Measurements from ENCODE around the gene RPP38. TPM values are rescaled to one million over a fixed set of nuclear protein-coding genes. Genes with fewer than 3 reads are reported as not detected.

Gene RPP38
- total RNA-seq, 2 experiments from 2014 or later, result 27.8 to 28.5 TPM

Other genes with a start within 250 kb of the RPP38 start
- 10 to 100 TPM; 43.8 to 46.0 TPM for gene SUV39H2, start 218.5 kb upstream of the RPP38 start, total RNA-seq
- 10 to 100 TPM; 19.8 to 21.4 TPM for gene DCLRE1C, start 143.3 kb upstream of the RPP38 start, total RNA-seq
- 1 to 10 TPM in 1 of 2 experiments, under 1 TPM in 1; 0.92 to 1.1 TPM for gene MEIG1, start 138.0 kb upstream of the RPP38 start, total RNA-seq
- gene OLAH, start 53.4 kb upstream of the RPP38 start, total RNA-seq, result 1 to 10 TPM; 1.2 to 2.0 TPM
- gene ACBD7, start 8.6 kb upstream of the RPP38 start, total RNA-seq, result 1 to 10 TPM; 1.3 to 1.8 TPM
- gene NMT2, start 71.3 kb downstream of the RPP38 start, total RNA-seq, result 10 to 100 TPM; 11.3 to 11.7 TPM